ENCODE results near the gene VIPR1.

GRCh38 chr3:42493126-42493797, 9.2 kb upstream of the VIPR1 start:
- TF ChIP-seq CTCF (IDR thresholded peaks at IDR 0.05), result no peak
- no peak for TF ChIP-seq EP300 (IDR thresholded peaks at IDR 0.05)
